Retinal pigment epithelial cell (primary cell): ENCODE measurements around the gene MRPS18B.

Experiments
- DNase-seq: peaks from one replicate; pipeline ENCODE4 v3.0.0-alpha.2; 2010; ENCODE audit warnings: low read depth
- H3K4me3 ChIP-seq: 2 replicates; pipeline ENCODE4 v1.5.1; 2011; ENCODE audit warnings: mild to moderate bottlenecking, low read length, control low read depth, moderate library complexity
- CTCF ChIP-seq: conservative IDR thresholded peaks from 2 replicates; pipeline ENCODE4 v1.5.1; 2011; ENCODE audit warnings: low read depth, low read length, control low read depth, inconsistent platforms

MRPS18B gene

GRCh38 chr6:30603961-30604360, 13.7 kb upstream of the MRPS18B start:
- TF ChIP-seq CTCF = no peak
- DNase-seq = no peak
- H3K4me3 ChIP-seq = no peak overlapping the region

DNA sequence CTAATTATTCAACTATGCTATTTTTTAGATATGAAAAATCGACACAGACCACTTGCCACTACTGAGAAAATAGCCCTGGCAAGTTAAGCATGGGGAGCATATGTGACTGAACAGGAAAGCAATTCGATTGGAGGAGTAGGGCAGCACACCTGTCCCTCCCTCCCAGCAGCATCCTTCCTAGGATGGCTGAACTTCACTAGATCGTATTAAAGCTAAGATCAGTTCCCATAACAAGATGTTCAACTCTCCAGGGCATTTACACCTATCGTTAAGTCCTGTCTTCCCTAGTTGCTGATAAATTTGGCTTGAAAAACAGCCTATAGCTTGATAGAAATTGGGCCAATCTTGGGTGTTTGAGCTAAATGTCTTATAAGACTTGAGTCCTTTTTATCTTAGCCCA, 7.6 kb upstream of the MRPS18B start:
- TF ChIP-seq CTCF = no peak
- DNase-seq = no peak
- no peak overlapping the region for H3K4me3 ChIP-seq

GRCh38 chr6:30611150-30611855, 6.3 kb upstream of the MRPS18B start:
- DNase-seq = no peak
- TF ChIP-seq CTCF = no peak
- H3K4me3 ChIP-seq = no peak overlapping the region

DNA sequence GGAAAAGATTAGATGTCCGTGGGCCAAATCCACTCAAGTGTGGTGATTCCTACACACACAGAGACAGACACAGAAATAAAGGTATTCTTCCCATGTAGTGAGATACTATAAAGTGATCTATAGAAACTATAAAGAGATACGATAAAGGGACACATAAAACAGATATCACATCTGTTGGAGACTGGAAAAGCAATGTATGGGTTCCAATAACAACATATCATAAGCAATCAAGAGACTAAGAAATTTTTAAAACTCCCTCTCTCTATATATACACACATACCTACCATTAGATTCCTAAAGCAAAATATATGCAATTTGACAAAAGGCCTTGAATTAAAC, 5.8 kb upstream of the MRPS18B start:
- no peak for DNase-seq
- no peak overlapping the region for H3K4me3 ChIP-seq
- TF ChIP-seq CTCF = no peak

DNA sequence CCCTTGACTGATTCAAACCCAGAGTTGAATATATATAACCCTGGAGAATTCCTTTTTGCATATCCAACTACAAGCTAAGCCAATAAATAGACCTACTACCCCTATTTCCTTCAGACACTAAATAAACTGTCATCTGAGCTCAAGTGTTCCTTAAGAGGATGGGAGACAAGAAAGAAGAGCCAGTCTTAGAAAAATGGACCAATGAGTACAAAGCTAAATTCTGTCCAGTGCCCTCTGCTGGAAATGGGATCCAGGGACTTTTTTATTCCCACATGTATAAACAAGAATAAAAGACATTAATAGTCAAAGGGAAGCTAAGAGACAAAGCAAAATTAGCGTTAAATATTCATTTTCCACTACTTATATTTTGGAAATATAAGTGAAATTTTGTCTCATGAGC, 5.4 kb upstream of the MRPS18B start:
- no peak overlapping the region for H3K4me3 ChIP-seq
- DNase-seq = no peak
- TF ChIP-seq CTCF = peak; percentile 46

- DNase-seq = peak; percentile 84
- no peak for TF ChIP-seq CTCF
- no peak overlapping the region for H3K4me3 ChIP-seq
Measured at GRCh38 chr6:30612687-30613248, 4.9 kb upstream of the MRPS18B start.
